GM18517 (cell line): ENCODE data around the gene FLCN.
"Not testable (repeated sequence)": the region's sequence is repeated elsewhere in the genome, so short reads cannot be mapped to it uniquely, and the experiment has no call there.

Experiments
- ATAC-seq: cut with Tn5 transposase; IDR thresholded peaks from one replicate; pipeline ENCODE4 v1.9.1; 2021; ENCODE audit warnings: mild to moderate bottlenecking, moderate library complexity; ENCODE audit not compliant: unreplicated experiment

The FLCN gene

GRCh38 chr17:17188586-17188985 lies 48.4 kb downstream of the FLCN start:
- no peak for ATAC-seq

GRCh38 chr17:17186551-17187505 lies 50.1 kb downstream of the FLCN start:
- ATAC-seq, result no peak

- no peak for ATAC-seq
Observed at GRCh38 chr17:17186051-17186450, 50.9 kb downstream of the FLCN start.

GRCh38 chr17:17184985-17185757 lies 51.8 kb downstream of the FLCN start:
- not testable (repeated sequence) for ATAC-seq

DNA sequence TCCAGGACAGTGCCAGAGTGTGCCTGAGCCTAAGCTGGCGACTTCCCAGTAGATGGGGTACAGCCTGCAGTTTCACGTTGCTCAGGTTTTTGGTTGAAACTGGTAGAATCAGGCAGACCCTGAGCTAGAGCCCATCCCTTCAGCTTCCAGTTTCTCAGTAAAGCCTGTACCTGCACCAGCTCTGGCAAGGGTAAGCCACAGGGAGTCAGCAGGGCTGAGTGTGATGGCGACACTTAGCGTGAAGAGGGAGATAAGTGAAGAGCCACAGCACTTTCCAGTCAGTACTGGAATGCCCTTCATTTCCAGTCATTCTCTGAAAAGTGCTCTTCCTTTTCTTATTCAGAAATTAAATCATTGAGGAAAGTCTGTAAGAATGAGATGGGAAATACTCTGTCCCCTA lies 53.2 kb downstream of the FLCN start:
- no peak for ATAC-seq

GRCh38 chr17:17182598-17183136 lies 54.3 kb downstream of the FLCN start:
- ATAC-seq, result no peak

GRCh38 chr17:17181666-17182597 lies 55.0 kb downstream of the FLCN start:
- ATAC-seq, result no peak

- ATAC-seq, result no peak
Observed at GRCh38 chr17:17180741-17181525, 56.0 kb downstream of the FLCN start.

GRCh38 chr17:17180141-17180603 lies 56.8 kb downstream of the FLCN start:
- ATAC-seq, result no peak

GRCh38 chr17:17179371-17179827 lies 57.6 kb downstream of the FLCN start:
- ATAC-seq, result peak; percentile 73

DNA sequence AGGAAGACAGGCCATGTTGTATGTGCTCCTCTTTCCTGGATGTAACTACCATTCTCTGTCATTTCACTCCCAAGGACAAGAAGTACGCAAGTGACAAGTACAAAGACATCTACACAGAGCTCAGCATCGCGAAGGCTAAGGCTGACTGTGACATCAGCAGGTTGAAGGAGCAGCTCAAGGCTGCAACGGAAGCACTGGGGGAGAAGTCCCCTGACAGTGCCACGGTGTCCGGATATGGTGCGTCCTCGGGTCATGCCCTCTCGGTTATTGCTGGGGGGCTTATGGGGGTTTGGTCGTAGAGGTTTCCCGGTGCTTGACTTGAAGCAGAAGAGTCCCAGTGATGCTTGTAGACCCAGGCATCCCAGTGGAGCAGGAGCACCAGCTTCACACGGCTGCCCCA lies 59.8 kb downstream of the FLCN start:
- no peak for ATAC-seq

GRCh38 chr17:17176341-17176740 lies 60.6 kb downstream of the FLCN start:
- ATAC-seq, result no peak

DNA sequence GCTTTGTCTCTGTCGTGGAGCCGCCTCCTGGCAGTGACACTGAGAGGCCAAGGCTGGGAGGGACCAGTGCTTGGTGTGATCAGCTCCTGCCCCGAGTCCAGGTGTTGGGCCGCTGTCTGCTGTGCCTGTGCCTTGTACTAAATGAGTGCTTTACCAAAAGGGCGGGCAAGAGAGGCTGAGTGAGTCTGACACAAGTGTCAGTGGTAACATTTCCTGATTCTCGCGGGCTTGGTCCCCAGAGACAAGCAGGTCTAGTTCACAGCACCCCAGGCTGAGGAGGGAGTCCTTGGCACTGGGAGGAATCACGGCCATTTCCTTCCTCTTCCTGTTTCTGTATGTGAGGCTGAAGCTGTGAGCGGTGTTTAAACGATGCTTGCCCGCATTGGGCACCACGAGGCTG lies 61.1 kb downstream of the FLCN start:
- ATAC-seq, result no peak

GRCh38 chr17:17175340-17175739 lies 61.6 kb downstream of the FLCN start:
- no peak for ATAC-seq

GRCh38 chr17:17173921-17174320 lies 63.0 kb downstream of the FLCN start:
- ATAC-seq, result no peak

- ATAC-seq, result no peak
Observed at GRCh38 chr17:17172990-17173389, 64.0 kb downstream of the FLCN start.

GRCh38 chr17:17172001-17172939 lies 64.7 kb downstream of the FLCN start:
- ATAC-seq, result no peak

GRCh38 chr17:17171186-17171585 lies 65.8 kb downstream of the FLCN start:
- no peak for ATAC-seq
